ENCODE data around the gene SYNPO2L.
"Not testable (repeated sequence)": the region's sequence is repeated elsewhere in the genome, so short reads cannot be mapped to it uniquely, and the experiment has no call there.

SYNPO2L gene

DNA sequence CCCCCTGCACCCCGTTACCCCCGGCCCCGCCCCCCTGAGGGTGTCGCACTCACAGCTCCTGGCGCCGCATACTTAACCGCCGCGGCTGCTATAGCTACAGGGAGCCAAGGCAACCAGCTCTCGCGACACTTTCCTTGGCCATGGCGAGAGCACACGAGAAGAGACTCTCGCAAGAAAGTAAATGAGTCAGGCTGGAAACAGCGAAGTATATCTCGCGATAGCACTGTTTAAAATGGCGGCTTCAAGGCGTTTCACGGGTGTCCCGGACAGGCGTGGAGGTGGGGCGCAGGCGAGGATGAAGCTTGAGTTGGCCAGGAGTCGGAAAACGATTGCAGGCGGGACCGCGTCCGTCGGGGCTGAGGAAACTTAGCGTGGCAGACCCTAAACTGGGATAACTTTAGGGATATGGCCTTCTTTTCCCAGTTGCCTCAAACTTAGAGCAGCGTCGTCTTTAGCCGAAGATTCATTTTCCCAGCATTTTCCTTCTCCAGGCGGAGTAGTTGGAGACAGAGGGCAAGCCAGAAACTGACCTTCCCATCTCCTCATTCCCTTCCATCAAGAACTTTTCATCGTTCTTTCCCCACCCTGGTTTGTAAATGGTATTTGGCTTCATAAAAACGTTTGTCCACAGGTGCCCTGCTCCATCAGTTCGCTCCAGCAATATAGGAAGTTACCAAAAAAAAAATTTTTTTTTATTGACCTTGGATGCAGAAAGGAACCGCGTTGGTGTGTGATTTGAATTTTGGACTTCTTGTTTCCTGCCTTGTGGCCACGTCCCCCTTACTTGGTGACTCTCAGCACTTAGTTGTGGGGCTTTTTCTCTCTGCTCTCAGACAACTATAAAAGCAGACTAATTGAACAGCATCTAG, 29.7 kb downstream of the SYNPO2L start:
- H2BK120ac ChIP-seq (ENCODE audit: low read depth, low read length), result no peak overlapping the region
- no peak overlapping the region for H2AK5ac ChIP-seq (ENCODE audit: low read depth, low read length)
- no peaks in the 10 kb centered on the region for H3K27me3 ChIP-seq (ENCODE audit: control insufficient read depth in 3 of 3, insufficient read depth in 3 of 3, low read depth in 1 of 3, low read length in 3 of 3)
- H3K9me3 ChIP-seq (replicated peaks in 1 of 2; ENCODE audit: control insufficient read depth in 2 of 2, insufficient read depth in 1 of 2, low read depth in 1 of 2, low read length in 2 of 2), result no peaks in the 10 kb centered on the region
- peak overlapping the region; percentile 64 for H3K4me2 ChIP-seq (ENCODE audit: insufficient read depth, low read length, poor library complexity, severe bottlenecking)
- H3K4me1 ChIP-seq (ENCODE audit: control insufficient read depth in 2 of 2, insufficient read depth in 1 of 2, low read depth in 1 of 2, low read length in 2 of 2), result peaks cover 0 to 6% of the 10 kb centered on the region in 2 donors
- H2BK12ac ChIP-seq (ENCODE audit: low read length), result no peak overlapping the region
- H2BK5ac ChIP-seq (ENCODE audit: low read length), result peak overlapping the region; percentile 76
- H3K9ac ChIP-seq (ENCODE audit: low read depth, low read length, poor library complexity), result peak overlapping the region; percentile 98
- peak overlapping the region; percentile 81 for H2AFZ ChIP-seq (ENCODE audit: low read length)
- H3K14ac ChIP-seq (ENCODE audit: low read length), result no peak overlapping the region
- peak overlapping the region; percentile 69 to 91 for H3K4me3 ChIP-seq (ENCODE audit: low read length in 2 of 2)
- no peaks in the 10 kb centered on the region for H3K79me1 ChIP-seq (ENCODE audit: low read depth, low read length)
- H3K27ac ChIP-seq (replicated peaks; ENCODE audit: low read length), result peak overlapping the region; percentile 52
- no peak overlapping the region for H4K91ac ChIP-seq (ENCODE audit: low read depth, low read length, poor library complexity)
- peak overlapping the region; percentile 85 for H3K23ac ChIP-seq (ENCODE audit: low read depth, low read length, poor library complexity)
- DNase-seq (ENCODE audit: low spot score), result peak; percentile 97
- H3K18ac ChIP-seq (ENCODE audit: low read length), result peak overlapping the region; percentile 95
- no peak overlapping the region for H2BK15ac ChIP-seq (ENCODE audit: low read length)
- no CpG with 5 or more reads among the region's 42 CpGs for WGBS, 2 donors (ENCODE audit: extremely low coverage in 2 of 2, insufficient read length in 2 of 2, insufficient replicate concordance in 1 of 2)
- no peak overlapping the region for H4K8ac ChIP-seq (ENCODE audit: low read depth, low read length)
- peak overlapping the region; percentile 47 for H3K4ac ChIP-seq (ENCODE audit: low read length)
- H3K36me3 ChIP-seq (replicated peaks in 1 of 2; ENCODE audit: control insufficient read depth in 2 of 2, insufficient read depth in 2 of 2, low read length in 2 of 2), result peaks cover 0 to 11% of the 10 kb centered on the region in 2 donors

- H3K9ac ChIP-seq (ENCODE audit: low read depth, low read length, poor library complexity), result peak overlapping the region; percentile 98
- H4K91ac ChIP-seq (ENCODE audit: low read depth, low read length, poor library complexity), result peak overlapping the region; percentile 6
- WGBS, 2 donors (ENCODE audit: extremely low coverage in 2 of 2, insufficient read length in 2 of 2, insufficient replicate concordance in 1 of 2), result no CpG with 5 or more reads among the region's 46 CpGs
- peak overlapping the region; percentile 50 for H3K4me2 ChIP-seq (ENCODE audit: insufficient read depth, low read length, poor library complexity, severe bottlenecking)
- H3K4me1 ChIP-seq (ENCODE audit: control insufficient read depth in 2 of 2, insufficient read depth in 1 of 2, low read depth in 1 of 2, low read length in 2 of 2), result peaks cover 0 to 6% of the 10 kb centered on the region in 2 donors
- H2BK5ac ChIP-seq (ENCODE audit: low read length), result peak overlapping the region; percentile 76
- no peak overlapping the region for H2BK120ac ChIP-seq (ENCODE audit: low read depth, low read length)
- peaks cover 0 to 11% of the 10 kb centered on the region in 2 donors for H3K36me3 ChIP-seq (replicated peaks in 1 of 2; ENCODE audit: control insufficient read depth in 2 of 2, insufficient read depth in 2 of 2, low read length in 2 of 2)
- H3K27me3 ChIP-seq (ENCODE audit: control insufficient read depth in 3 of 3, insufficient read depth in 3 of 3, low read depth in 1 of 3, low read length in 3 of 3), result no peaks in the 10 kb centered on the region
- H2BK12ac ChIP-seq (ENCODE audit: low read length), result no peak overlapping the region
- H3K18ac ChIP-seq (ENCODE audit: low read length), result peak overlapping the region; percentile 98
- peak overlapping the region; percentile 87 for H3K27ac ChIP-seq (replicated peaks; ENCODE audit: low read length)
- H2BK15ac ChIP-seq (ENCODE audit: low read length), result no peak overlapping the region
- DNase-seq (ENCODE audit: low spot score), result peak; percentile 63
- peak overlapping the region; percentile 81 for H2AFZ ChIP-seq (ENCODE audit: low read length)
- no peak overlapping the region for H3K14ac ChIP-seq (ENCODE audit: low read length)
- H3K4me3 ChIP-seq (ENCODE audit: low read length in 2 of 2), result peak overlapping the region; percentile 69 to 91
- peak overlapping the region; percentile 81 for H2AK5ac ChIP-seq (ENCODE audit: low read depth, low read length)
- H3K23ac ChIP-seq (ENCODE audit: low read depth, low read length, poor library complexity), result no peak overlapping the region
- H4K8ac ChIP-seq (ENCODE audit: low read depth, low read length), result no peak overlapping the region
- peaks cover 2% of the 10 kb centered on the region for H3K79me1 ChIP-seq (ENCODE audit: low read depth, low read length)
- H3K9me3 ChIP-seq (replicated peaks in 1 of 2; ENCODE audit: control insufficient read depth in 2 of 2, insufficient read depth in 1 of 2, low read depth in 1 of 2, low read length in 2 of 2), result no peaks in the 10 kb centered on the region
- H3K4ac ChIP-seq (ENCODE audit: low read length), result no peak overlapping the region
Observed at GRCh38 chr10:73625004-73625883, 30.6 kb downstream of the SYNPO2L start.

- peaks cover 0 to 4% of the 10 kb centered on the region in 2 donors for H3K4me1 ChIP-seq (ENCODE audit: control insufficient read depth in 2 of 2, insufficient read depth in 1 of 2, low read depth in 1 of 2, low read length in 2 of 2)
- peaks cover 0 to 14% of the 10 kb centered on the region in 2 donors for H3K36me3 ChIP-seq (replicated peaks in 1 of 2; ENCODE audit: control insufficient read depth in 2 of 2, insufficient read depth in 2 of 2, low read length in 2 of 2)
- no peak overlapping the region for H4K91ac ChIP-seq (ENCODE audit: low read depth, low read length, poor library complexity)
- H3K4me2 ChIP-seq (ENCODE audit: insufficient read depth, low read length, poor library complexity, severe bottlenecking), result no peak overlapping the region
- H2BK15ac ChIP-seq (ENCODE audit: low read length), result no peak overlapping the region
- H2BK5ac ChIP-seq (ENCODE audit: low read length), result no peak overlapping the region
- no peak overlapping the region for H3K27ac ChIP-seq (replicated peaks; ENCODE audit: low read length)
- WGBS, 2 donors (ENCODE audit: extremely low coverage in 2 of 2, insufficient read length in 2 of 2, insufficient replicate concordance in 1 of 2), result no CpG with 5 or more reads among the region's 4 CpGs
- H2AFZ ChIP-seq (ENCODE audit: low read length), result no peak overlapping the region
- no peak overlapping the region for H3K18ac ChIP-seq (ENCODE audit: low read length)
- no peak overlapping the region for H2BK12ac ChIP-seq (ENCODE audit: low read length)
- H2AK5ac ChIP-seq (ENCODE audit: low read depth, low read length), result no peak overlapping the region
- H3K14ac ChIP-seq (ENCODE audit: low read length), result no peak overlapping the region
- no peak overlapping the region for H3K4me3 ChIP-seq (ENCODE audit: low read length in 2 of 2)
- no peak overlapping the region for H3K9ac ChIP-seq (ENCODE audit: low read depth, low read length, poor library complexity)
- no peak overlapping the region for H2BK120ac ChIP-seq (ENCODE audit: low read depth, low read length)
- no peak for DNase-seq (ENCODE audit: low spot score)
- no peak overlapping the region for H3K23ac ChIP-seq (ENCODE audit: low read depth, low read length, poor library complexity)
- H3K4ac ChIP-seq (ENCODE audit: low read length), result no peak overlapping the region
- H3K27me3 ChIP-seq (ENCODE audit: control insufficient read depth in 3 of 3, insufficient read depth in 3 of 3, low read depth in 1 of 3, low read length in 3 of 3), result no peaks in the 10 kb centered on the region
- H4K8ac ChIP-seq (ENCODE audit: low read depth, low read length), result no peak overlapping the region
- no peaks in the 10 kb centered on the region for H3K9me3 ChIP-seq (replicated peaks in 1 of 2; ENCODE audit: control insufficient read depth in 2 of 2, insufficient read depth in 1 of 2, low read depth in 1 of 2, low read length in 2 of 2)
- peaks cover 2% of the 10 kb centered on the region for H3K79me1 ChIP-seq (ENCODE audit: low read depth, low read length)
Observed at GRCh38 chr10:73623056-73623455, 32.8 kb downstream of the SYNPO2L start.

- H3K18ac ChIP-seq (ENCODE audit: low read length), result not testable (repeated sequence)
- no CpG with 5 or more reads among the region's 12 CpGs for WGBS, 2 donors (ENCODE audit: extremely low coverage in 2 of 2, insufficient read length in 2 of 2, insufficient replicate concordance in 1 of 2)
- peaks cover 0 to 14% of the 10 kb centered on the region in 2 donors for H3K36me3 ChIP-seq (replicated peaks in 1 of 2; ENCODE audit: control insufficient read depth in 2 of 2, insufficient read depth in 2 of 2, low read length in 2 of 2)
Observed at GRCh38 chr10:73620974-73621373, 34.9 kb downstream of the SYNPO2L start.

More at GRCh38 chr10:73620974-73621373, 34.9 kb downstream of the SYNPO2L start:
- not testable (repeated sequence) for H3K79me1 ChIP-seq (ENCODE audit: low read depth, low read length); H3K27me3 ChIP-seq (ENCODE audit: control insufficient read depth in 3 of 3, insufficient read depth in 3 of 3, low read depth in 1 of 3, low read length in 3 of 3); H2BK120ac ChIP-seq (ENCODE audit: low read depth, low read length); H3K9ac ChIP-seq (ENCODE audit: low read depth, low read length, poor library complexity); H3K4me2 ChIP-seq (ENCODE audit: insufficient read depth, low read length, poor library complexity, severe bottlenecking); DNase-seq (ENCODE audit: low spot score); H3K9me3 ChIP-seq (replicated peaks in 1 of 2; ENCODE audit: control insufficient read depth in 2 of 2, insufficient read depth in 1 of 2, low read depth in 1 of 2, low read length in 2 of 2); H3K23ac ChIP-seq (ENCODE audit: low read depth, low read length, poor library complexity); H3K4ac ChIP-seq (ENCODE audit: low read length); H3K27ac ChIP-seq (replicated peaks; ENCODE audit: low read length); H4K8ac ChIP-seq (ENCODE audit: low read depth, low read length); H2BK12ac ChIP-seq (ENCODE audit: low read length); H4K91ac ChIP-seq (ENCODE audit: low read depth, low read length, poor library complexity); H2AFZ ChIP-seq (ENCODE audit: low read length); H3K14ac ChIP-seq (ENCODE audit: low read length); H2AK5ac ChIP-seq (ENCODE audit: low read depth, low read length); H3K4me1 ChIP-seq (ENCODE audit: control insufficient read depth in 2 of 2, insufficient read depth in 1 of 2, low read depth in 1 of 2, low read length in 2 of 2); H3K4me3 ChIP-seq (ENCODE audit: low read length in 2 of 2); H2BK15ac ChIP-seq (ENCODE audit: low read length); H2BK5ac ChIP-seq (ENCODE audit: low read length)
